ENCODE measurements around the gene SPTLC3.

DNA sequence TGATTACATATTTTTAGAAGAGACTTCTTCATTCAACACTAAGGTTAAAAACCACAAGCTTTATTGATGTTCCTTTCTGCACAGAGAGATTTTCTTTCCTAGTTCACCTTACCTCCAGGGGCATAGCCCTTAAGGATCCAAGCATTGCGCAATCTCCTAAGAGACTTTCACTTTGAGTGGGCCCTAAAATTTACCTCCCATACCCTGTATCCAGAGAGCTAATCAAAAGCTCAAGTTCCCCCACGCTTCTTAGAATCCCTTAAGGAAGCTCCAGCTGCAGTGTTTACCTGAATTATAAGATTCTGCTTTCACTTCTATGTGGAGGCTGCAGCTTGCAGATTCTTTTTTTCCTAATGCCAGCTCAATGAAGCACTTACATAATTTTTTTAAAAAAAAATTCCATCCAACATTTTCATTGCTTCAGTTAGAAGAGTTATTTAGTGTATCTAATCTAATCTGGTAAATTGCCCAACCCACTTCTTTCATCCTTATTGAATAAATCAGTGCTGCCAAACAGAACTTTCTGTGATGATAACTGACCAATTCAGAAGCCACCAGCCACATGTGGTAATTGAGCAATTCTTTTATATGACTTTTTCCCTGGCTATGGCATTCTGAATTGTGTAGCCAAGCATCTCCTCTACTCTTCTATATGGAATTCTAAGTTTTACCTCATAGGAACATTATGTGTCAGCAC, 24.6 kb upstream of the SPTLC3 start:
- TF ChIP-seq POLR2A (IDR thresholded peaks at IDR 0.05; ENCODE audit: low read depth, low read length): no peak
- TF ChIP-seq TAF1 (IDR thresholded peaks at IDR 0.05; ENCODE audit: low read depth, low read length): no peak
- no peak for TF ChIP-seq PAX5 (IDR thresholded peaks at IDR 0.05; ENCODE audit: insufficient read depth, low read length, severe bottlenecking)
